ENCODE results near the gene GCKR.

GRCh38 chr2:27518782-27519113, 22.1 kb downstream of the GCKR start:
- TF ChIP-seq, protein P1, sequence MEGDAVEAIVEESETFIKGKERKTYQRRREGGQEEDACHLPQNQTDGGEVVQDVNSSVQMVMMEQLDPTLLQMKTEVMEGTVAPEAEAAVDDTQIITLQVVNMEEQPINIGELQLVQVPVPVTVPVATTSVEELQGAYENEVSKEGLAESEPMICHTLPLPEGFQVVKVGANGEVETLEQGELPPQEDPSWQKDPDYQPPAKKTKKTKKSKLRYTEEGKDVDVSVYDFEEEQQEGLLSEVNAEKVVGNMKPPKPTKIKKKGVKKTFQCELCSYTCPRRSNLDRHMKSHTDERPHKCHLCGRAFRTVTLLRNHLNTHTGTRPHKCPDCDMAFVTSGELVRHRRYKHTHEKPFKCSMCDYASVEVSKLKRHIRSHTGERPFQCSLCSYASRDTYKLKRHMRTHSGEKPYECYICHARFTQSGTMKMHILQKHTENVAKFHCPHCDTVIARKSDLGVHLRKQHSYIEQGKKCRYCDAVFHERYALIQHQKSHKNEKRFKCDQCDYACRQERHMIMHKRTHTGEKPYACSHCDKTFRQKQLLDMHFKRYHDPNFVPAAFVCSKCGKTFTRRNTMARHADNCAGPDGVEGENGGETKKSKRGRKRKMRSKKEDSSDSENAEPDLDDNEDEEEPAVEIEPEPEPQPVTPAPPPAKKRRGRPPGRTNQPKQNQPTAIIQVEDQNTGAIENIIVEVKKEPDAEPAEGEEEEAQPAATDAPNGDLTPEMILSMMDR (conservative IDR thresholded peaks at IDR 0.05 in 1 of 2, IDR thresholded peaks at IDR 0.05 in 1 of 2; ENCODE audit: extremely low read depth in 1 of 2, insufficient read depth in 1 of 2, low read depth in 1 of 2, low read length in 2 of 2), result no peak
- no peak for TF ChIP-seq EZH2 (IDR thresholded peaks at IDR 0.05; ENCODE audit: borderline replicate concordance, low read length)

Measured in mammary epithelial cell (primary cell).